Skin epidermis (tissue), 12 donors: ENCODE measurements around the gene BDP1.
A peak's percentile ranks its signal among the peaks of the same experiment; 100 is the strongest.
"Not testable (repeated sequence)": the region's sequence is repeated elsewhere in the genome, so short reads cannot be mapped to it uniquely, and the experiment has no call there.

Source experiments
- H3K27ac ChIP-seq, 21 experiments: fragments of 200-600 bp; sonication (generic) in 11 of 21; one replicate each; pipeline ENCODE4 v1.5.0; 2020; ENCODE audit warnings: mild to moderate bottlenecking in 3 of 21, inconsistent platforms in 2 of 21, moderate library complexity in 2 of 21
- H3K4me3 ChIP-seq, 7 experiments: fragments of 200-600 bp; sonication (generic) in 2 of 7; one replicate each; pipeline ENCODE4 v1.5.0; 2020; ENCODE audit warnings: inconsistent platforms in 2 of 7, mild to moderate bottlenecking in 2 of 7, moderate library complexity in 1 of 7

BDP1 gene

GRCh38 chr5:71552026-71552749 is 96.7 kb downstream of the BDP1 start:
- H3K27ac ChIP-seq, H3K4me3 ChIP-seq: not testable (repeated sequence)

- Histone ChIP-seq H3K4me3 (no peak overlapping the region), H3K27ac (no peak overlapping the region)
These were observed 107.7 kb downstream of the BDP1 start for GRCh38 chr5:71563161-71563560.

GRCh38 chr5:71564895-71565294 is 109.4 kb downstream of the BDP1 start:
- no peak overlapping the region for H3K4me3 ChIP-seq
- H3K27ac ChIP-seq = no peak overlapping the region

- Histone ChIP-seq H3K27ac (no peak overlapping the region), H3K4me3 (no peak overlapping the region)
These were observed 114.5 kb downstream of the BDP1 start for GRCh38 chr5:71569748-71570509.

GRCh38 chr5:71571811-71572210 is 116.4 kb downstream of the BDP1 start:
- not testable (repeated sequence) for H3K4me3 ChIP-seq, H3K27ac ChIP-seq

GRCh38 chr5:71573591-71573990 is 118.1 kb downstream of the BDP1 start:
- H3K27ac ChIP-seq = no peak overlapping the region
- H3K4me3 ChIP-seq = no peak overlapping the region

- not testable (repeated sequence) for H3K4me3 ChIP-seq, H3K27ac ChIP-seq
These were observed 120.1 kb downstream of the BDP1 start for GRCh38 chr5:71575588-71575987.

GRCh38 chr5:71576241-71576640 is 120.8 kb downstream of the BDP1 start:
- Histone ChIP-seq H3K4me3 (no peak overlapping the region), H3K27ac (no peak overlapping the region)

- not testable (repeated sequence) for H3K27ac ChIP-seq, H3K4me3 ChIP-seq
These were observed 122.4 kb downstream of the BDP1 start for GRCh38 chr5:71577839-71578238.

GRCh38 chr5:71582945-71583584 is 127.6 kb downstream of the BDP1 start:
- Histone ChIP-seq H3K27ac (no peak overlapping the region), H3K4me3 (no peak overlapping the region)

GRCh38 chr5:71586052-71586940 is 130.8 kb downstream of the BDP1 start:
- peak overlapping the region in 20 of 21 experiments; percentile 69 to 97 (median 90) for H3K27ac ChIP-seq

GRCh38 chr5:71586941-71587765 is 131.7 kb downstream of the BDP1 start, which contains the start of gene MCCC2:
Gene MCCC2, plus strand, starts transcription at chr5:71587340. Its CDS starts 86 bp downstream, at chr5:71587426.
- Histone ChIP-seq H3K4me3 (peak within 1 kb of the TSS; percentile 69 to 96 (median 81)), H3K27ac (peak within 1 kb of the TSS; percentile 25 to 97 (median 90))

More at GRCh38 chr5:71586052-71586940, 130.8 kb downstream of the BDP1 start:
- peak overlapping the region; percentile 69 to 96 (median 81) for H3K4me3 ChIP-seq

- Histone ChIP-seq H3K27ac (peak overlapping the region in 20 of 21 experiments; percentile 69 to 97 (median 90)), H3K4me3 (peak overlapping the region; percentile 69 to 96 (median 81))
These were observed 132.5 kb downstream of the BDP1 start for GRCh38 chr5:71587766-71588532.

GRCh38 chr5:71588533-71588885 is 133.1 kb downstream of the BDP1 start:
- H3K4me3 ChIP-seq = no peak overlapping the region
- H3K27ac ChIP-seq = no peak overlapping the region

- H3K4me3 ChIP-seq = no peak overlapping the region
- no peak overlapping the region for H3K27ac ChIP-seq
These were observed 134.5 kb downstream of the BDP1 start for GRCh38 chr5:71589903-71590302.

- H3K27ac ChIP-seq = no peak overlapping the region
- no peak overlapping the region for H3K4me3 ChIP-seq
These were observed 135.6 kb downstream of the BDP1 start for GRCh38 chr5:71591100-71591499.

GRCh38 chr5:71596169-71596568 is 140.7 kb downstream of the BDP1 start:
- no peak overlapping the region for H3K27ac ChIP-seq
- H3K4me3 ChIP-seq = no peak overlapping the region

GRCh38 chr5:71597001-71597400 is 141.6 kb downstream of the BDP1 start:
- Histone ChIP-seq H3K27ac (no peak overlapping the region), H3K4me3 (no peak overlapping the region)
